Measurements from ENCODE around the gene ZNF483. TPM values are rescaled to one million over a fixed set of nuclear protein-coding genes. Genes with fewer than 3 reads are reported as not detected.

The ZNF483 gene
- total and polyA plus RNA-seq, 4 donors: 0.03 to 2.5 (median 0.65) TPM

DNA sequence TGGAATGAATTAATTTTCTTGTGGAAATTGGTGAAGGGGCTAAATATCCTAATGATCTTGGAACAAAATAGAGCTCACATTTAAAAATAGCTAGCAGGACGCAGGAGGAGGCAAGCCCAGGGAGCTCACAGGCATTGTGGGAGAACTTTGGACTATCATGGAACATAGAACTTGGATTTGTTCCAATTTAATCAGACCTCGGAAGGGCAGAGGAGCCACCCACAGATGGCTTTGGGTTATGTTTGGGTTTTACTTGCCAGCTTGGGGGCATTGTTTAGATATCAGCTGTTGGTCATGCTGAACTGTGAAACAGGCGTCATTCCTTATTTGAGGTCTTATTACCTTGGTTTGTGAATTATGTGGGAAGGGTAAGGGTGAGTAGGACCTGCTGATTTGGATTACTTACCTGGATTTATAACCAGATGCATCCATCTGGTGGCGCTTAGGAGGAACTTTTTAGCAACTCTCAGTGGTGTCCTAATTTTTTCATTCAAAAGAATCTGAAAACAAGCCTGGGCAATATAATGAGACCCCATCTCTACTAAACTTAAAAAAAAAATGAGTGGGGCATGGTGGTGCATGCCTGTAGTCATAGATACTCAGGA, 88.6 kb downstream of the ZNF483 start:
- 21% methylated on average over 4 of the region's 4 CpGs for WGBS
- Histone ChIP-seq H3K36me3 (ENCODE audit: control insufficient read depth in 4 of 4, insufficient read depth in 3 of 4, low read depth in 1 of 4, low read length in 3 of 4) (no peaks in the 10 kb centered on the region), H3K4me1 (ENCODE audit: control insufficient read depth in 4 of 4, insufficient read depth in 4 of 4, low read length in 3 of 4) (peaks cover 2 to 29% (median 24%) of the 10 kb centered on the region in 4 donors), H3K27ac (ENCODE audit: low read depth in 1 of 2, low read length in 2 of 2) (peak overlapping the region; percentile 73 to 83), H3K27me3 (ENCODE audit: control insufficient read depth in 4 of 4, insufficient read depth in 4 of 4, low read length in 3 of 4) (no peaks in the 10 kb centered on the region), H3K9me3 (ENCODE audit: control insufficient read depth in 4 of 4, low read length in 3 of 4) (no peaks in the 10 kb centered on the region), H3K9ac (ENCODE audit: low read depth in 1 of 2, low read length in 2 of 2) (peak overlapping the region in 1 of 2 donors; percentile 81), H3K4me3 (ENCODE audit: low read depth in 1 of 3, low read length in 3 of 3) (no peak overlapping the region)
- DNase-seq (ENCODE audit: low spot score): no peak
- peak in 1 of 2 donors; percentile 31 for TF ChIP-seq GABPA (IDR thresholded peaks at IDR 0.05 in 1 of 2, conservative IDR thresholded peaks at IDR 0.05 in 1 of 2)
- TF ChIP-seq, protein P1, sequence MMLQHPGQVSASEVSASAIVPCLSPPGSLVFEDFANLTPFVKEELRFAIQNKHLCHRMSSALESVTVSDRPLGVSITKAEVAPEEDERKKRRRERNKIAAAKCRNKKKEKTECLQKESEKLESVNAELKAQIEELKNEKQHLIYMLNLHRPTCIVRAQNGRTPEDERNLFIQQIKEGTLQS (IDR thresholded peaks at IDR 0.05): no peak
- peak; percentile 85 for TF ChIP-seq YY1 (IDR thresholded peaks at IDR 0.05)
- TF ChIP-seq HNF4G (IDR thresholded peaks at IDR 0.05): peak; percentile 82
- peak; percentile 54 for TF ChIP-seq FOXA2 (IDR thresholded peaks at IDR 0.05)
- TF ChIP-seq, protein P2, sequence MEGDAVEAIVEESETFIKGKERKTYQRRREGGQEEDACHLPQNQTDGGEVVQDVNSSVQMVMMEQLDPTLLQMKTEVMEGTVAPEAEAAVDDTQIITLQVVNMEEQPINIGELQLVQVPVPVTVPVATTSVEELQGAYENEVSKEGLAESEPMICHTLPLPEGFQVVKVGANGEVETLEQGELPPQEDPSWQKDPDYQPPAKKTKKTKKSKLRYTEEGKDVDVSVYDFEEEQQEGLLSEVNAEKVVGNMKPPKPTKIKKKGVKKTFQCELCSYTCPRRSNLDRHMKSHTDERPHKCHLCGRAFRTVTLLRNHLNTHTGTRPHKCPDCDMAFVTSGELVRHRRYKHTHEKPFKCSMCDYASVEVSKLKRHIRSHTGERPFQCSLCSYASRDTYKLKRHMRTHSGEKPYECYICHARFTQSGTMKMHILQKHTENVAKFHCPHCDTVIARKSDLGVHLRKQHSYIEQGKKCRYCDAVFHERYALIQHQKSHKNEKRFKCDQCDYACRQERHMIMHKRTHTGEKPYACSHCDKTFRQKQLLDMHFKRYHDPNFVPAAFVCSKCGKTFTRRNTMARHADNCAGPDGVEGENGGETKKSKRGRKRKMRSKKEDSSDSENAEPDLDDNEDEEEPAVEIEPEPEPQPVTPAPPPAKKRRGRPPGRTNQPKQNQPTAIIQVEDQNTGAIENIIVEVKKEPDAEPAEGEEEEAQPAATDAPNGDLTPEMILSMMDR (IDR thresholded peaks at IDR 0.05; ENCODE audit: low read depth, low read length, missing input control): peak; percentile 27
- TF ChIP-seq, protein P3, sequence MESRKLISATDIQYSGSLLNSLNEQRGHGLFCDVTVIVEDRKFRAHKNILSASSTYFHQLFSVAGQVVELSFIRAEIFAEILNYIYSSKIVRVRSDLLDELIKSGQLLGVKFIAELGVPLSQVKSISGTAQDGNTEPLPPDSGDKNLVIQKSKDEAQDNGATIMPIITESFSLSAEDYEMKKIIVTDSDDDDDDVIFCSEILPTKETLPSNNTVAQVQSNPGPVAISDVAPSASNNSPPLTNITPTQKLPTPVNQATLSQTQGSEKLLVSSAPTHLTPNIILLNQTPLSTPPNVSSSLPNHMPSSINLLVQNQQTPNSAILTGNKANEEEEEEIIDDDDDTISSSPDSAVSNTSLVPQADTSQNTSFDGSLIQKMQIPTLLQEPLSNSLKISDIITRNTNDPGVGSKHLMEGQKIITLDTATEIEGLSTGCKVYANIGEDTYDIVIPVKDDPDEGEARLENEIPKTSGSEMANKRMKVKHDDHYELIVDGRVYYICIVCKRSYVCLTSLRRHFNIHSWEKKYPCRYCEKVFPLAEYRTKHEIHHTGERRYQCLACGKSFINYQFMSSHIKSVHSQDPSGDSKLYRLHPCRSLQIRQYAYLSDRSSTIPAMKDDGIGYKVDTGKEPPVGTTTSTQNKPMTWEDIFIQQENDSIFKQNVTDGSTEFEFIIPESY (IDR thresholded peaks at IDR 0.05): peak; percentile 77
- peak; percentile 72 to 92 for TF ChIP-seq RXRA (IDR thresholded peaks at IDR 0.05)
- TF ChIP-seq, protein P4, sequence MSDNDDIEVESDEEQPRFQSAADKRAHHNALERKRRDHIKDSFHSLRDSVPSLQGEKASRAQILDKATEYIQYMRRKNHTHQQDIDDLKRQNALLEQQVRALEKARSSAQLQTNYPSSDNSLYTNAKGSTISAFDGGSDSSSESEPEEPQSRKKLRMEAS (IDR thresholded peaks at IDR 0.05): peak; percentile 68
- TF ChIP-seq RAD21 (IDR thresholded peaks at IDR 0.05): peak; percentile 77 to 80
- no peak for TF ChIP-seq TAF1 (conservative IDR thresholded peaks at IDR 0.05)
- TF ChIP-seq SP1 (IDR thresholded peaks at IDR 0.05): peak; percentile 95
- peak; percentile 59 for TF ChIP-seq FOXA1 (IDR thresholded peaks at IDR 0.05)
- peak in 1 of 2 donors; percentile 57 for TF ChIP-seq EGR1 (IDR thresholded peaks at IDR 0.05; ENCODE audit: low read depth in 2 of 2)
- TF ChIP-seq, protein P5, sequence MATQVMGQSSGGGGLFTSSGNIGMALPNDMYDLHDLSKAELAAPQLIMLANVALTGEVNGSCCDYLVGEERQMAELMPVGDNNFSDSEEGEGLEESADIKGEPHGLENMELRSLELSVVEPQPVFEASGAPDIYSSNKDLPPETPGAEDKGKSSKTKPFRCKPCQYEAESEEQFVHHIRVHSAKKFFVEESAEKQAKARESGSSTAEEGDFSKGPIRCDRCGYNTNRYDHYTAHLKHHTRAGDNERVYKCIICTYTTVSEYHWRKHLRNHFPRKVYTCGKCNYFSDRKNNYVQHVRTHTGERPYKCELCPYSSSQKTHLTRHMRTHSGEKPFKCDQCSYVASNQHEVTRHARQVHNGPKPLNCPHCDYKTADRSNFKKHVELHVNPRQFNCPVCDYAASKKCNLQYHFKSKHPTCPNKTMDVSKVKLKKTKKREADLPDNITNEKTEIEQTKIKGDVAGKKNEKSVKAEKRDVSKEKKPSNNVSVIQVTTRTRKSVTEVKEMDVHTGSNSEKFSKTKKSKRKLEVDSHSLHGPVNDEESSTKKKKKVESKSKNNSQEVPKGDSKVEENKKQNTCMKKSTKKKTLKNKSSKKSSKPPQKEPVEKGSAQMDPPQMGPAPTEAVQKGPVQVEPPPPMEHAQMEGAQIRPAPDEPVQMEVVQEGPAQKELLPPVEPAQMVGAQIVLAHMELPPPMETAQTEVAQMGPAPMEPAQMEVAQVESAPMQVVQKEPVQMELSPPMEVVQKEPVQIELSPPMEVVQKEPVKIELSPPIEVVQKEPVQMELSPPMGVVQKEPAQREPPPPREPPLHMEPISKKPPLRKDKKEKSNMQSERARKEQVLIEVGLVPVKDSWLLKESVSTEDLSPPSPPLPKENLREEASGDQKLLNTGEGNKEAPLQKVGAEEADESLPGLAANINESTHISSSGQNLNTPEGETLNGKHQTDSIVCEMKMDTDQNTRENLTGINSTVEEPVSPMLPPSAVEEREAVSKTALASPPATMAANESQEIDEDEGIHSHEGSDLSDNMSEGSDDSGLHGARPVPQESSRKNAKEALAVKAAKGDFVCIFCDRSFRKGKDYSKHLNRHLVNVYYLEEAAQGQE (IDR thresholded peaks at IDR 0.05): peak; percentile 75
- peak; percentile 92 to 96 for TF ChIP-seq HNF4A (conservative IDR thresholded peaks at IDR 0.05)
- TF ChIP-seq NR2F2 (IDR thresholded peaks at IDR 0.05): no peak
- peak; percentile 45 to 74 for TF ChIP-seq JUND (IDR thresholded peaks at IDR 0.05)
